Measurements from ENCODE around the gene SLC43A2. TPM values are rescaled to one million over a fixed set of nuclear protein-coding genes. Genes with fewer than 3 reads are reported as not detected.
A peak's percentile ranks its signal among the peaks of the same experiment; 100 is the strongest.

The SLC43A2 gene
- total and polyA plus RNA-seq, 2 of the 13 experiments (the other 11 are each of a cell fraction or from before 2014, with no cell fraction given) = 7.3 to 20.0 TPM

GRCh38 chr17:1648173-1648962 is 19.7 kb upstream of the SLC43A2 start (continued):
- TF ChIP-seq SSRP1 (CRISPR knock-in tag; IDR thresholded peaks at IDR 0.05) (no peak), U2AF1 (optimal IDR thresholded peaks at IDR 0.05; ENCODE audit: low read depth, low read length) (no peak), ZNF484 (CRISPR knock-in tag; IDR thresholded peaks at IDR 0.05; ENCODE audit: borderline replicate concordance, low read depth) (no peak), REST (IDR thresholded peaks at IDR 0.05; ENCODE audit: borderline replicate concordance in 1 of 2, low read depth in 1 of 2, low read length in 2 of 2) (no peak), POGK (CRISPR knock-in tag; conservative IDR thresholded peaks at IDR 0.05) (no peak; the same call in 1 of the 2 replicates), ZNF121 (CRISPR knock-in tag; IDR thresholded peaks at IDR 0.05) (no peak), ARID2 (CRISPR knock-in tag; IDR thresholded peaks at IDR 0.05; ENCODE audit: borderline replicate concordance) (no peak), TGIF2 (CRISPR knock-in tag; IDR thresholded peaks at IDR 0.05) (no peak), HBP1 (CRISPR knock-in tag; IDR thresholded peaks at IDR 0.05; ENCODE audit: low read depth) (no peak), ZBTB26 (CRISPR knock-in tag; IDR thresholded peaks at IDR 0.05; ENCODE audit: borderline replicate concordance) (0 out of 2 replicates have a peak, but pooled peaks have one; percentile 8), ZNF549 (CRISPR knock-in tag; IDR thresholded peaks at IDR 0.05) (no peak), NFE2L1 (CRISPR knock-in tag; IDR thresholded peaks at IDR 0.05; ENCODE audit: borderline replicate concordance) (no peak), ZNF101 (CRISPR knock-in tag; IDR thresholded peaks at IDR 0.05; ENCODE audit: borderline replicate concordance, low read depth) (no peak), PTBP1 (IDR thresholded peaks at IDR 0.05; ENCODE audit: low read depth, low read length, poor library complexity, severe bottlenecking) (no peak), ATF4 (CRISPR knock-in tag; IDR thresholded peaks at IDR 0.05) (no peak), CCDC6 (CRISPR knock-in tag; IDR thresholded peaks at IDR 0.05) (0 out of 2 replicates have a peak, but pooled peaks have one; percentile 71), KLF6 (CRISPR knock-in tag; IDR thresholded peaks at IDR 0.05) (no peak), POLR2AphosphoS2 (IDR thresholded peaks at IDR 0.05; ENCODE audit: low read depth, low read length) (no peak), ZBTB7B (CRISPR knock-in tag; IDR thresholded peaks at IDR 0.05) (peak; percentile 26; the same call in 1 of the 2 replicates), DPF2 (CRISPR knock-in tag; IDR thresholded peaks at IDR 0.05; ENCODE audit: borderline replicate concordance, low read depth) (no peak)

Measured in HepG2 (cell line).